Sigmoid colon (tissue), 7 donors: ENCODE measurements around the gene ERCC5. TPM values are rescaled to one million over a fixed set of nuclear protein-coding genes. Genes with fewer than 3 reads are reported as not detected.

Experiments used
- DNase-seq: peaks from one replicate; pipeline ENCODE4 v3.0.0-alpha.2; 2019
- H3K27ac ChIP-seq, 4 donors: fragments of 200-600 bp; sonication (generic); one replicate each; pipeline ENCODE4 v1.5.1; 2016 to 2019; ENCODE audit warnings: mild to moderate bottlenecking in 1 of 4
- H3K27me3 ChIP-seq, 3 donors: fragments of 200-600 bp; sonication (generic); one replicate each; pipeline ENCODE4 v1.5.1; 2019; ENCODE audit warnings: mild to moderate bottlenecking in 1 of 3
- H3K36me3 ChIP-seq, 4 donors: fragments of 200-600 bp; sonication (generic); one replicate each; pipeline ENCODE4 v1.5.1; 2016 to 2019
- H3K4me1 ChIP-seq, 4 donors: fragments of 200-600 bp; sonication (generic); one replicate each; pipeline ENCODE4 v1.5.1; 2017 to 2019
- H3K4me3 ChIP-seq, 4 donors: fragments of 200-600 bp; sonication (generic); one replicate each; pipeline ENCODE4 v1.5.1; 2017 to 2019; ENCODE audit warnings: mild to moderate bottlenecking in 2 of 4, moderate library complexity in 1 of 4
- H3K9me3 ChIP-seq, 4 donors: fragments of 200-600 bp in 3 of 4; sonication (generic) in 3 of 4; one replicate each; pipeline versions ENCODE4 v1.5.1 to v1.6.1; 2013 to 2019
- EP300 ChIP-seq, 4 donors: sonication (generic); formaldehyde crosslinking; IDR thresholded peaks; one replicate each; pipeline ENCODE4 v1.6.1; 2017; ENCODE audit warnings: antibody characterized with exemption in 4 of 4
- POLR2A ChIP-seq, 2 donors: fragments of 450-650 bp; IDR thresholded peaks; one replicate each; pipeline ENCODE4 v1.6.1; 2016; ENCODE audit warnings: antibody characterized with exemption in 2 of 2, mild to moderate bottlenecking in 2 of 2, moderate library complexity in 2 of 2
- POLR2AphosphoS5 ChIP-seq, 4 donors: sonication (generic); formaldehyde crosslinking; IDR thresholded peaks; one replicate each; pipeline ENCODE4 v1.6.1; 2017; ENCODE audit warnings: antibody characterized with exemption in 4 of 4
- WGBS, 2 donors: extraction: QIAGEN DNeasy Blood & Tissue Kit; methylation state at CpG; one replicate each; pipeline ENCODE4 v1.1.7; 2013; 5-methylcytosine and 5-hydroxymethylcytosine counted together
- intact Hi-C: fragments of 100-400 bp; cut with DNase I; formaldehyde crosslinking; loops from one replicate; pipeline ENCODE4 v1.15.1; 2023
- polyA plus RNA-seq, 3 donors: library from polyadenylated mRNA; stranded (reverse); fragments of 200-250 nt; gene quantifications; one replicate each; pipeline ENCODE4 v1.2.3, GENCODE V29; 2013
- total RNA-seq, 4 donors: library from RNA; depleted of rRNA; stranded (reverse); fragments of >200 nt; gene quantifications; one replicate each; pipeline ENCODE4 v1.1.0, GENCODE V29; 2016
- TF ChIP-seq, protein P1 (sequence below), 4 experiments: fragments of 450-650 bp in 3 of 4; fragments of 200-600 bp in 1 of 4; IDR thresholded peaks; one replicate each; pipeline ENCODE4 v1.5.1; 2016 to 2019; ENCODE audit warnings: antibody characterized with exemption in 4 of 4, mild to moderate bottlenecking in 3 of 4, moderate library complexity in 2 of 4
- donor health status: healthy with polysubstance abuse.
- donor health status: Bipolar disorder and iron deficiency.
- donor health status: healthy.

The ERCC5 gene
- total and polyA plus RNA-seq, 7 donors: 30.7 to 68.5 (median 51.2) TPM

DNA sequence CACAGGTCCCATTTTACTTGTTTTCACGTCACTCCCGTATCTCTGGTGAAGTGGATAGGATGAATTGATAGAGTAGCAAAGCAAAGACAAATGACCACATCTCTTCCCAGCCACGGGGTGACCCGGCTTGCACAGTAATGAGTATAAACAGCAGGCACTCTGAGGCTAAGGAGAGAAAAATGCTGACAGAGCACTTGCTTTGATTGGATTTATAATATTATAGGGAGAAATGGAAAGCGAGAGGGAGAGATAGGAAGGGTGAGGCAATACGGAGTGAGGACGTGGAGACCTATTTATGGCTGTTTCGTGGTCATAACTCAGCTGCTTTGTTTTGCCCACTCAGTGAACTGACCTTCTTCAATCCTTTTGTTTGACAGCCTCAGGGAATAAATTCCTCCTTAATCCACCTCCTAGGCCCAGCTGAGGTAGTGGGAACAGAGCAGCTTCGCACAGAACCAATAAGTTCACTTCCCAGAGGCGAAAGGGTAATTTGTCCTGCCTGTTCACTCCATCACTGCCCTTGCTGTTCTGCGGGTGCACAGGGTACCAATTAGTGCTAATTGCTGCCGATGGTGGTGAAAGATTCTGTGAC is 68.6 kb downstream of the ERCC5 start:
- WGBS, 2 donors: 79 to 81% methylated on average over 12 of the region's 12 CpGs
- intact Hi-C loops: no loop called here
- TF ChIP-seq EP300 (IDR thresholded peaks at IDR 0.05) (no peak), POLR2A (IDR thresholded peaks at IDR 0.05) (no peak), POLR2AphosphoS5 (IDR thresholded peaks at IDR 0.05) (no peak)
- TF ChIP-seq, protein P1, sequence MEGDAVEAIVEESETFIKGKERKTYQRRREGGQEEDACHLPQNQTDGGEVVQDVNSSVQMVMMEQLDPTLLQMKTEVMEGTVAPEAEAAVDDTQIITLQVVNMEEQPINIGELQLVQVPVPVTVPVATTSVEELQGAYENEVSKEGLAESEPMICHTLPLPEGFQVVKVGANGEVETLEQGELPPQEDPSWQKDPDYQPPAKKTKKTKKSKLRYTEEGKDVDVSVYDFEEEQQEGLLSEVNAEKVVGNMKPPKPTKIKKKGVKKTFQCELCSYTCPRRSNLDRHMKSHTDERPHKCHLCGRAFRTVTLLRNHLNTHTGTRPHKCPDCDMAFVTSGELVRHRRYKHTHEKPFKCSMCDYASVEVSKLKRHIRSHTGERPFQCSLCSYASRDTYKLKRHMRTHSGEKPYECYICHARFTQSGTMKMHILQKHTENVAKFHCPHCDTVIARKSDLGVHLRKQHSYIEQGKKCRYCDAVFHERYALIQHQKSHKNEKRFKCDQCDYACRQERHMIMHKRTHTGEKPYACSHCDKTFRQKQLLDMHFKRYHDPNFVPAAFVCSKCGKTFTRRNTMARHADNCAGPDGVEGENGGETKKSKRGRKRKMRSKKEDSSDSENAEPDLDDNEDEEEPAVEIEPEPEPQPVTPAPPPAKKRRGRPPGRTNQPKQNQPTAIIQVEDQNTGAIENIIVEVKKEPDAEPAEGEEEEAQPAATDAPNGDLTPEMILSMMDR (IDR thresholded peaks at IDR 0.05): no peak
- Histone ChIP-seq H3K27me3 (peaks cover 0 to 3% (median 0%) of the 10 kb centered on the region in 3 donors), H3K36me3 (no peaks in the 10 kb centered on the region), H3K27ac (no peak overlapping the region), H3K4me3 (no peak overlapping the region), H3K4me1 (no peaks in the 10 kb centered on the region), H3K9me3 (no peaks in the 10 kb centered on the region)
- DNase-seq: no peak

- DNase-seq: no peak
- intact Hi-C loops: no loop called here
- Histone ChIP-seq H3K4me3 (no peak overlapping the region), H3K27ac (no peak overlapping the region), H3K4me1 (no peaks in the 10 kb centered on the region), H3K27me3 (peaks cover 0 to 3% (median 0%) of the 10 kb centered on the region in 3 donors), H3K36me3 (no peaks in the 10 kb centered on the region), H3K9me3 (no peaks in the 10 kb centered on the region)
- WGBS, 2 donors: 62 to 73% methylated on average over 3 of the region's 3 CpGs
- TF ChIP-seq, protein P1 (IDR thresholded peaks at IDR 0.05): no peak
- TF ChIP-seq EP300 (IDR thresholded peaks at IDR 0.05) (no peak), POLR2AphosphoS5 (IDR thresholded peaks at IDR 0.05) (no peak), POLR2A (IDR thresholded peaks at IDR 0.05) (no peak)
These were observed 69.6 kb downstream of the ERCC5 start for GRCh38 chr13:102915393-102915930.

DNA sequence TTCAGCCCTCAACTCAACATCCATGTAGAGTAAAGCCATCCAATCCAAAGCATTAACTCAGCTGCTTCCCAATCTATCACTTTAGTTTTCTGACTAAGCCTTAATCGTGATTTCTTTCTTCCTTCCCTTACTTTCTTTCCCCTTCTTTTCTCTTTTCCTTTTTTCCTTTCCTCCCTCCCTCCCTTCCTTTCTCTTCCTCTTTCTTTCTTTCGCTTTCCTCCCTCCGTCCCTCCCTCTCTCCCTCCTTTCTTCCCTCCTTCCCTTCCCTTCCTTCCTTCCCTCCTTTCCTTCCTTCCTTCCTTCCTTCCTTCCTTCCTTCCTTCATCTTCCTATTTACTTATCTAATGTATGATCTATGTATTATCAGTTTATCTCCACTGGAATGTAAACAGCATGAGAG is 71.2 kb downstream of the ERCC5 start:
- Histone ChIP-seq H3K4me3 (no peak overlapping the region), H3K27ac (no peak overlapping the region), H3K9me3 (no peaks in the 10 kb centered on the region), H3K36me3 (no peaks in the 10 kb centered on the region), H3K4me1 (no peaks in the 10 kb centered on the region), H3K27me3 (peaks cover 0 to 3% (median 0%) of the 10 kb centered on the region in 3 donors)
- intact Hi-C loops: no loop called here
- no peak for DNase-seq
- 81 to 86% methylated on average over 3 of the region's 3 CpGs for WGBS, 2 donors
- TF ChIP-seq POLR2A (IDR thresholded peaks at IDR 0.05) (no peak), EP300 (IDR thresholded peaks at IDR 0.05) (no peak), POLR2AphosphoS5 (IDR thresholded peaks at IDR 0.05) (no peak)
- TF ChIP-seq, protein P1 (IDR thresholded peaks at IDR 0.05): no peak

DNA sequence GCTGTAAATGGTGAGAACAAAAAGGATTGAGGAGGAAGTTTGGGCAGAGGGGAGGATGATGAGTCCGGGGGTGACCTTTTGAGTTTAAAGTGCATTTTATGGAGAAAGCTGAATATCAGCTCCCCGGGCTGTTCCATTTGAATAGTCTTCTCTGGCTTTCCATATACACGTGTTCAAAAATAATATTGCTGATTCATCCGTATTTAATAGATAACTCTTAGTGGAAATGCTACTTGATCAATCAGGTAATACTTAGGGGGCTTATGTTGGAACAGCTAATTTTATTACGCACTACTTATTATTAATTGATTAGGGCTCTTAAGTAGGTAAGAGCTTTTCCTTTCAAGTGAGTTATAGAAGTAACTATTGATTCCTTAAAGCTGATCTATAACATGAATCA is 76.4 kb downstream of the ERCC5 start:
- Histone ChIP-seq H3K9me3 (no peaks in the 10 kb centered on the region), H3K4me1 (no peaks in the 10 kb centered on the region), H3K4me3 (no peak overlapping the region), H3K27ac (no peak overlapping the region), H3K27me3 (no peaks in the 10 kb centered on the region), H3K36me3 (no peaks in the 10 kb centered on the region)
- intact Hi-C loops: no loop called here
- TF ChIP-seq, protein P1 (IDR thresholded peaks at IDR 0.05): no peak
- no peak for TF ChIP-seq POLR2AphosphoS5 (IDR thresholded peaks at IDR 0.05)
- no peak for TF ChIP-seq POLR2A (IDR thresholded peaks at IDR 0.05)
- no peak for TF ChIP-seq EP300 (IDR thresholded peaks at IDR 0.05)
- 88 to 93% methylated on average over 5 of the region's 5 CpGs for WGBS, 2 donors
- DNase-seq: no peak

Other genes starting within 250 kb of the ERCC5 start
- 10 to 100 TPM; 33.0 to 54.2 (median 37.3) TPM for gene TPP2, start 249.0 kb upstream of the ERCC5 start, total RNA-seq
- 10 to 100 TPM; 11.4 to 23.9 (median 14.6) TPM for gene TPP2, start 249.0 kb upstream of the ERCC5 start, polyA plus RNA-seq
- gene METTL21C, start 151.0 kb upstream of the ERCC5 start, total RNA-seq: under 1 TPM in 1 of 4 donors, not detected in 3; 0.36 TPM
- not detected for gene METTL21C, start 151.0 kb upstream of the ERCC5 start, polyA plus RNA-seq
- gene TEX30, start 72.2 kb upstream of the ERCC5 start, total RNA-seq: 10 to 100 TPM in 2 of 4 donors, 1 to 10 TPM in 2; 8.9 to 17.3 (median 11.7) TPM
- gene TEX30, start 72.2 kb upstream of the ERCC5 start, polyA plus RNA-seq: 1 to 10 TPM; 6.6 to 7.2 (median 6.7) TPM
- gene POGLUT2, start 47.1 kb upstream of the ERCC5 start, total RNA-seq: 1 to 10 TPM; 3.1 to 8.4 (median 7.4) TPM
- 1 to 10 TPM in 1 of 3 donors, under 1 TPM in 2; 0.60 to 2.7 (median 0.92) TPM for gene POGLUT2, start 47.1 kb upstream of the ERCC5 start, polyA plus RNA-seq
- gene BIVM, start 46.9 kb upstream of the ERCC5 start, total RNA-seq: 10 to 100 TPM; 14.8 to 31.0 (median 22.1) TPM
- gene BIVM, start 46.9 kb upstream of the ERCC5 start, polyA plus RNA-seq: 1 to 10 TPM; 5.4 to 8.3 (median 7.8) TPM
- not detected for gene SLC10A2, start 220.4 kb downstream of the ERCC5 start, total RNA-seq
- gene SLC10A2, start 220.4 kb downstream of the ERCC5 start, polyA plus RNA-seq: under 1 TPM in 1 of 3 donors, not detected in 2; 0.29 TPM